Activated CD8-positive, alpha-beta memory T cell treated with anti-CD3 and anti-CD28 coated beads for 24 hours (primary cell): ENCODE data around the gene MYD88.
"Not testable (repeated sequence)": the region's sequence is repeated elsewhere in the genome, so short reads cannot be mapped to it uniquely, and the experiment has no call there.

Experiments
- DNase-seq: peaks from one replicate; pipeline ENCODE4 v3.0.0-alpha.2; 2020

The MYD88 gene

GRCh38 chr3:38127611-38128302, 10.7 kb upstream of the MYD88 start:
- peak; percentile 40 for DNase-seq

GRCh38 chr3:38128303-38128655, 10.2 kb upstream of the MYD88 start:
- peak; percentile 38 for DNase-seq

GRCh38 chr3:38129058-38129457, 9.4 kb upstream of the MYD88 start:
- peak; percentile 48 for DNase-seq

GRCh38 chr3:38130631-38131065, 7.8 kb upstream of the MYD88 start:
- peak; percentile 49 for DNase-seq

GRCh38 chr3:38131621-38132369, 6.7 kb upstream of the MYD88 start:
- peak; percentile 57 for DNase-seq

GRCh38 chr3:38133209-38133556, 5.3 kb upstream of the MYD88 start:
- no peak for DNase-seq

GRCh38 chr3:38133557-38134405, 4.7 kb upstream of the MYD88 start:
- DNase-seq = peak; percentile 37

- not testable (repeated sequence) for DNase-seq
These were observed 3.8 kb upstream of the MYD88 start for GRCh38 chr3:38134517-38135143.

- not testable (repeated sequence) for DNase-seq
These were observed 2.7 kb upstream of the MYD88 start for GRCh38 chr3:38135621-38136277.

- DNase-seq = peak; percentile 70
These were observed 2.1 kb upstream of the MYD88 start for GRCh38 chr3:38136393-38136776.

- peak; percentile 98 for DNase-seq
These were observed 1.5 kb upstream of the MYD88 start, which contains the start of gene ACAA1 for GRCh38 chr3:38136777-38137614. Gene ACAA1 (minus strand): TSS chr3:38137127. CDS start chr3:38137035, 92 bp downstream.

GRCh38 chr3:38137615-38138348, 679 bp upstream of the MYD88 start:
- DNase-seq = peak; percentile 78

- no peak for DNase-seq
These were observed 730 bp downstream of the MYD88 start for GRCh38 chr3:38139191-38139590.

- DNase-seq = no peak
These were observed 1.2 kb downstream of the MYD88 start for GRCh38 chr3:38139652-38140051.

GRCh38 chr3:38140326-38141172, 2.1 kb downstream of the MYD88 start:
- DNase-seq = no peak

- DNase-seq = no peak
These were observed 2.9 kb downstream of the MYD88 start for GRCh38 chr3:38141173-38141951.

- no peak for DNase-seq
These were observed 3.5 kb downstream of the MYD88 start for GRCh38 chr3:38141952-38142273.

- no peak for DNase-seq
These were observed 4.5 kb downstream of the MYD88 start for GRCh38 chr3:38142959-38143358.

- DNase-seq = no peak
These were observed 5.0 kb downstream of the MYD88 start for GRCh38 chr3:38143511-38143910.
